Activated T-helper 1 cell treated with Interleukin-2 at 50 U/mL for 16 hours (primary cell): ENCODE measurements around the gene NPY4R2.
"Not testable (repeated sequence)": the region's sequence is repeated elsewhere in the genome, so short reads cannot be mapped to it uniquely, and the experiment has no call there.

ENCODE experiments used
- DNase-seq: peaks from one replicate; pipeline ENCODE4 v3.0.0-alpha.2; 2020; ENCODE audit warnings: low read depth

The NPY4R2 gene

GRCh38 chr10:47933462-47933861 lies 15.0 kb downstream of the NPY4R2 start:
- not testable (repeated sequence) for DNase-seq

- DNase-seq, result not testable (repeated sequence)
These were observed 18.3 kb downstream of the NPY4R2 start for GRCh38 chr10:47936772-47937228.

- DNase-seq, result not testable (repeated sequence)
These were observed 19.2 kb downstream of the NPY4R2 start for GRCh38 chr10:47937634-47938033.

GRCh38 chr10:47940821-47941220 lies 22.4 kb downstream of the NPY4R2 start:
- DNase-seq, result not testable (repeated sequence)

GRCh38 chr10:47941379-47941778 lies 22.9 kb downstream of the NPY4R2 start:
- DNase-seq, result not testable (repeated sequence)

GRCh38 chr10:47942351-47943019 lies 24.0 kb downstream of the NPY4R2 start:
- not testable (repeated sequence) for DNase-seq

GRCh38 chr10:47943328-47943727 lies 24.9 kb downstream of the NPY4R2 start:
- not testable (repeated sequence) for DNase-seq

GRCh38 chr10:47947424-47947823 lies 29.0 kb downstream of the NPY4R2 start:
- DNase-seq, result not testable (repeated sequence)

GRCh38 chr10:47957158-47957557 lies 38.7 kb downstream of the NPY4R2 start:
- DNase-seq, result not testable (repeated sequence)

GRCh38 chr10:47959677-47960076 lies 41.2 kb downstream of the NPY4R2 start:
- not testable (repeated sequence) for DNase-seq

- DNase-seq, result not testable (repeated sequence)
These were observed 42.2 kb downstream of the NPY4R2 start for GRCh38 chr10:47960699-47961098.

GRCh38 chr10:47962785-47963184 lies 44.3 kb downstream of the NPY4R2 start:
- DNase-seq, result not testable (repeated sequence)

GRCh38 chr10:47964280-47965063 lies 46.0 kb downstream of the NPY4R2 start:
- DNase-seq, result not testable (repeated sequence)

GRCh38 chr10:47968988-47969387 lies 50.5 kb downstream of the NPY4R2 start:
- not testable (repeated sequence) for DNase-seq

GRCh38 chr10:47970047-47970446 lies 51.6 kb downstream of the NPY4R2 start:
- DNase-seq, result not testable (repeated sequence)

GRCh38 chr10:47971598-47971997 lies 53.1 kb downstream of the NPY4R2 start:
- DNase-seq, result not testable (repeated sequence)

- not testable (repeated sequence) for DNase-seq
These were observed 53.6 kb downstream of the NPY4R2 start for GRCh38 chr10:47972077-47972476.
